22Rv1 (cell line): Measurements from ENCODE around the gene TCERG1L.

ENCODE experiments used
- ZFX ChIP-seq: fragments of 450-650 bp; IDR thresholded peaks from 2 replicates; pipeline ENCODE4 v1.6.1; 2017; ENCODE audit warnings: antibody characterized with exemption, borderline replicate concordance
- TF ChIP-seq, protein P1 (sequence below): fragments of 450-650 bp; IDR thresholded peaks from 2 replicates; pipeline ENCODE4 v1.5.1; 2017; ENCODE audit warnings: mild to moderate bottlenecking

DNA sequence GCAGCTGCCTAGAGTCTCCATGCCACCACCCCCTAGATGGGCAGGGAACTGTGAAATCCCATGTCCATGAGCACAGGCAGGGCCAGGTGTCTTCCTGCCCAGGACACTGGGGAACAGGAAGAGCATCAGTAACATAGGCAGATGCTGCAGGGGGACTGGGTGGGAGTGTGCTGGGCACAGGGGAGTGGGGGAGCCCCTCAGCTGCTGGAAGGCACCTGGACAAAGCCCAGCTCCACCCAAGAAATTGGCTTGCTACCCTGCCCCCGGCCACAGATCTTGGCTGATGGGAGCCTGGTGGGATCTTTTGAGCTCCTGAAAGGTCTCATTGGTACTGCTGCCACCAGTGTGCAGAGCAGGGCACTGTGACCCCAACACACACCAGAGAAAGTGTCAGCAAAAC, 66.7 kb downstream of the TCERG1L start:
- TF ChIP-seq, protein P1, sequence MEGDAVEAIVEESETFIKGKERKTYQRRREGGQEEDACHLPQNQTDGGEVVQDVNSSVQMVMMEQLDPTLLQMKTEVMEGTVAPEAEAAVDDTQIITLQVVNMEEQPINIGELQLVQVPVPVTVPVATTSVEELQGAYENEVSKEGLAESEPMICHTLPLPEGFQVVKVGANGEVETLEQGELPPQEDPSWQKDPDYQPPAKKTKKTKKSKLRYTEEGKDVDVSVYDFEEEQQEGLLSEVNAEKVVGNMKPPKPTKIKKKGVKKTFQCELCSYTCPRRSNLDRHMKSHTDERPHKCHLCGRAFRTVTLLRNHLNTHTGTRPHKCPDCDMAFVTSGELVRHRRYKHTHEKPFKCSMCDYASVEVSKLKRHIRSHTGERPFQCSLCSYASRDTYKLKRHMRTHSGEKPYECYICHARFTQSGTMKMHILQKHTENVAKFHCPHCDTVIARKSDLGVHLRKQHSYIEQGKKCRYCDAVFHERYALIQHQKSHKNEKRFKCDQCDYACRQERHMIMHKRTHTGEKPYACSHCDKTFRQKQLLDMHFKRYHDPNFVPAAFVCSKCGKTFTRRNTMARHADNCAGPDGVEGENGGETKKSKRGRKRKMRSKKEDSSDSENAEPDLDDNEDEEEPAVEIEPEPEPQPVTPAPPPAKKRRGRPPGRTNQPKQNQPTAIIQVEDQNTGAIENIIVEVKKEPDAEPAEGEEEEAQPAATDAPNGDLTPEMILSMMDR, result no peak
- TF ChIP-seq ZFX, result no peak
